Effector memory CD8-positive, alpha-beta T cell (primary cell): Measurements from ENCODE around the gene NDRG3.
A peak's percentile ranks its signal among the peaks of the same experiment; 100 is the strongest.
"Not testable (repeated sequence)": the region's sequence is repeated elsewhere in the genome, so short reads cannot be mapped to it uniquely, and the experiment has no call there.

ENCODE experiments used
- ATAC-seq: fragments of 150-1000 bp; cut with Tn5 transposase; replicated peaks from 2 replicates; pipeline ENCODE4 v1.10.0; 2021; ENCODE audit warnings: mild to moderate bottlenecking, moderate library complexity
- DNase-seq, 3 experiments: peaks; one replicate each; pipeline ENCODE4 v3.0.0; 2021
- H3K27ac Mint-ChIP-seq, 2 donors: one replicate each; pipeline ENCODE4 v1.8.0; 2022; ENCODE audit warnings: mild to moderate bottlenecking in 2 of 2, mixed read lengths in 2 of 2, moderate library complexity in 2 of 2
- H3K27me3 Mint-ChIP-seq, 2 donors: one replicate each; pipeline ENCODE4 v1.8.0; 2022; ENCODE audit warnings: mixed read lengths in 2 of 2
- H3K36me3 Mint-ChIP-seq: one replicate; pipeline ENCODE4 v1.8.0; 2022; ENCODE audit warnings: mild to moderate bottlenecking, moderate library complexity, mixed read lengths; ENCODE audit not compliant: insufficient read depth
- H3K4me1 Mint-ChIP-seq, 2 donors: one replicate each; pipeline ENCODE4 v1.8.0; 2022; ENCODE audit warnings: low read depth in 2 of 2, mixed read lengths in 2 of 2
- H3K4me3 Mint-ChIP-seq, 2 donors: one replicate each; pipeline ENCODE4 v1.8.0; 2022; ENCODE audit warnings: mild to moderate bottlenecking in 2 of 2, mixed read lengths in 2 of 2, moderate library complexity in 2 of 2
- H3K9me3 Mint-ChIP-seq, 2 donors: one replicate each; pipeline ENCODE4 v1.8.0; 2022; ENCODE audit warnings: mixed read lengths in 2 of 2

NDRG3 gene

DNA sequence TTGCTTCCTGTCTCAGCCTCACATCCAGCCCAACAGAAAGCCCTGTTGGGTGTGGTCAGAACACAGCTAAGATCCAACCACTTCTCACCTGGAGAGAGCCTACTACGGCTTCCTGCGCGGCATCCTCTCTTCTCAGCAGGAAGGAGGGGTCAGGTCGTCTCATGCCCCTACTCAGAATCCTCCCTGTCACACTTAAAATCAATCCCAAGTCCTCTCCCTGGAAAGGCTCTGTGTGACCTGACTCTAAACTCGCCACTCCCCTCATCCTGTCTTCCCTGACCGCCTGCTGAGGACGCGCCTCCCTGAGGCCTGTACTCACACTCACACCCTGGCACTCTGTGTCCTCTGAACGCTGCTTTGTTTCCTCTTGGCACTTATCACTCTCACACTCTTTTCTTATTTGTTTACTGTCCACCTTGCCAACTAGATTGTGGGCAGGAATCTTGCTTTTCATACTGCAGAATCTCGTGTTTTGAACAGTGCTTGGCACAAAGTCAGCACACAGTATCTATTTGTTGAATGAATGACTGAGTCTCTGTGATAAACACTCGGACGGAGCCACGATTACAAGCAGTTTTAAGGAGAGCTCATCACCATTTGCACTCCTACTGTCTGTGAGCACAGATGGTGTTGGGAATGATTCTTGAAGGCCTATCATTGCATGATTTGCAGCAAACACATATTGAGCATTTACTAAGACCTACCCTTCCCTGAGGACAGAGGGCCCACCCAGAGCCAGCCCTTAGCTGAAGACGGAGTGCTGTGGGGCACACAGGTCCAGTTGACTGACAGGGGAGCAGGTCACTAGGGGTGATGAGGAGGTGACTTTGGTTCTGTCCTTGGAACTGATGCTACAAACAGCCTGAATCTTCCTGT is 121.6 kb downstream of the NDRG3 start:
- DNase-seq (no peak), ATAC-seq (no peak)
- H3K9me3 Mint-ChIP-seq = no peaks in the 10 kb centered on the region
- H3K27ac Mint-ChIP-seq = peak overlapping the region; percentile 41 to 76
- H3K4me3 Mint-ChIP-seq = no peak overlapping the region
- peaks cover 34 to 51% of the 10 kb centered on the region in 2 donors for H3K4me1 Mint-ChIP-seq
- H3K27me3 Mint-ChIP-seq = no peaks in the 10 kb centered on the region
- H3K36me3 Mint-ChIP-seq = peaks cover 72% of the 10 kb centered on the region

- Mint-ChIP-seq H3K9me3 (no peaks in the 10 kb centered on the region), H3K27me3 (no peaks in the 10 kb centered on the region), H3K4me3 (no peak overlapping the region), H3K36me3 (peaks cover 75% of the 10 kb centered on the region), H3K4me1 (peaks cover 31 to 46% of the 10 kb centered on the region in 2 donors), H3K27ac (peak overlapping the region; percentile 41 to 76)
- no peak for DNase-seq
- ATAC-seq = no peak
These were observed 122.4 kb downstream of the NDRG3 start for GRCh38 chr20:36623444-36623843.

- peak overlapping the region in 1 of 2 donors; percentile 2 for H3K4me3 Mint-ChIP-seq
- H3K27ac Mint-ChIP-seq = peak overlapping the region; percentile 1 to 72
- H3K9me3 Mint-ChIP-seq = no peaks in the 10 kb centered on the region
- peaks cover 68% of the 10 kb centered on the region for H3K36me3 Mint-ChIP-seq
- no peaks in the 10 kb centered on the region for H3K27me3 Mint-ChIP-seq
- H3K4me1 Mint-ChIP-seq = peaks cover 18 to 29% of the 10 kb centered on the region in 2 donors
- ATAC-seq (no peak), DNase-seq (no peak)
These were observed 125.0 kb downstream of the NDRG3 start for GRCh38 chr20:36620917-36621316.

DNA sequence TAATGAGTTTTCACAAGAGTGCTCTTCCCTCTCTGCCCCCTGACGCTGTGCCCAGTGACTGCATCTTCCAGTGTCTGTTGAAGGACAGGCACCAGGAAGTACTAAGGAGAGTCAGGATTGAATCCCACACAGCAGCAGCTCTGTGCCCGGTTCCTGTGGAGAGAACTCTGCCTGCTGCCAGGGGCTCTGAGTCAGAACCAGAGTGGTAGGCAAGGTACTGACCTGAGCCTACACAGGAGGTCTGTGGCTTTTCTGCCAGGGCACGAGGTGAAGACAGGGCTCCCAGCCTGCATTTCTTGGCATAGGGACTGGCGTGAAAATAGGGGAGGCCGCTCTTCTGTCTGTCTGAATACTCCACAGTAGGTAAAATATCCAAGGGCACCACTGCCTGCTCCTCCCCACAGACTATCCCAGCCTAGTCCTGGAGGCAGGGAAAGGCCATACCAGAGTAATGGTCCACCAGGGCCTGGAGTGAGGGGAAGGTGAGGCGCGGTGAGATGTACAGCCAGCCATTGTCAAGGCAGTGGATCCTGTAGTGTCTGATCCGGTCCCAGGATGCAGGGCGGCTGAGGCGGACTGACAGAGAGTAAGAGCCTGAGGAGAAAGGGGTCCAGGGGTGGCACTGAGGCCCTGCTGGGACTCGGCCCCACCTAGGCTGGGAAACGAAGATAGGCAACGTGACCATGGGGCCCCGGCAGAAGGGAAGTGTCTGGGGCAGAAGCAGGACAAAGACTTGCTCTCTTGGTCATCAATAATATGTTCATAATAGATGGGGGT is 130.9 kb downstream of the NDRG3 start:
- no peaks in the 10 kb centered on the region for H3K9me3 Mint-ChIP-seq
- H3K36me3 Mint-ChIP-seq = peaks cover 82% of the 10 kb centered on the region

DNA sequence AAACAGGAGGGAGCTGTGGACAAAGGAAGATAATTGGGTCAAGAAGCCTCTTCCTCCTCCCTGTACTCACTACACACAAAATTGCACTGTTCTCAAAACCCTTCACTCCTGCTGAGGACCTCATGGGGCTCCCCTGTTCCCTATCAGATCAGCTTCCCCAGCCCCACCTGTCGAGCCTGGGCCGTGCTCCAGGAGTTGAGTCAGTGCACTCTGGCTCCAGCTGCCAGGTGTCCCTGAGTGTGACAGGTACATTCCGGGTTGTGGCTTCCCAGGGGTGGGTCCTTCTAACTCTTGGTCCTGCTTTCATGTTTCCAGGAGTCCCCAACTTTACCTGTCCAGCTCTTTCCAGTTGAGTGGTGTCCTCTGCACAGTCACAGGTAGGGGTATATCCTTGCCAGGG is 131.9 kb downstream of the NDRG3 start:
- H3K27ac Mint-ChIP-seq = peak overlapping the region; percentile 49 to 88
- H3K9me3 Mint-ChIP-seq = no peaks in the 10 kb centered on the region
- no peak overlapping the region for H3K4me3 Mint-ChIP-seq
- no peak for ATAC-seq
- peaks cover 86% of the 10 kb centered on the region for H3K36me3 Mint-ChIP-seq
- DNase-seq = no peak
- peaks cover 16 to 18% of the 10 kb centered on the region in 2 donors for H3K4me1 Mint-ChIP-seq
- no peaks in the 10 kb centered on the region for H3K27me3 Mint-ChIP-seq

More for the DNA sequence above, 130.9 kb downstream of the NDRG3 start:
- DNase-seq (no peak), ATAC-seq (no peak)
- Mint-ChIP-seq H3K27ac (peak overlapping the region; percentile 49 to 64), H3K4me3 (no peak overlapping the region), H3K4me1 (peaks cover 16 to 18% of the 10 kb centered on the region in 2 donors), H3K27me3 (no peaks in the 10 kb centered on the region)

DNA sequence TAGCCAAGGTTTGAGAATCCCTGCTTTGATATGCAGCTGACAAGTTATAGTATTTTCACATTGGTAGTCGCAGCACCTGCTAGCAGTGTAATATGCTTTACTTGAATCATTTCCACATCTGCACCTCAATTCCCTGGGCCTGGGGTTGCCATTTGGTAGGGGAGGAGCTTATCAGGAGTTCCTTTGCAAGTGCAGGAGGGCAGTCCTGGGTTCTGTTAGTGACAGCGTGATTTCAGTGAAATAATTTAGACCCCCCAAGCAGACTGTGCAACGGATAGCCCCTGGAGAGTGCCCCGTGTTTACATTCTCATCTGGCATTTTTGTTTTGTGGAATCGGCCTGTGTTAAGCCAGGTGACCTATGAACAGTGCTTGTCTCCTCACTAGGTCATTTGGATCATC is 134.3 kb downstream of the NDRG3 start:
- peak overlapping the region; percentile 65 to 98 for H3K27ac Mint-ChIP-seq
- H3K27me3 Mint-ChIP-seq = no peaks in the 10 kb centered on the region
- ATAC-seq (no peak), DNase-seq (no peak)
- H3K4me1 Mint-ChIP-seq = peaks cover 26 to 27% of the 10 kb centered on the region in 2 donors
- no peaks in the 10 kb centered on the region for H3K9me3 Mint-ChIP-seq
- H3K4me3 Mint-ChIP-seq = no peak overlapping the region
- peaks cover 88% of the 10 kb centered on the region for H3K36me3 Mint-ChIP-seq

GRCh38 chr20:36608388-36608728 is 137.5 kb downstream of the NDRG3 start:
- H3K36me3 Mint-ChIP-seq = peaks cover 84% of the 10 kb centered on the region
- not testable (repeated sequence) for H3K4me3 Mint-ChIP-seq, ATAC-seq, H3K27me3 Mint-ChIP-seq, H3K9me3 Mint-ChIP-seq, DNase-seq
- peaks cover 29 to 31% of the 10 kb centered on the region in 2 donors for H3K4me1 Mint-ChIP-seq
- H3K27ac Mint-ChIP-seq = peak overlapping the region; percentile 83 to 98

- Mint-ChIP-seq H3K27me3 (no peaks in the 10 kb centered on the region), H3K36me3 (peaks cover 78% of the 10 kb centered on the region), H3K9me3 (no peaks in the 10 kb centered on the region), H3K4me1 (peaks cover 23 to 26% of the 10 kb centered on the region in 2 donors), H3K4me3 (peak overlapping the region; percentile 97 to 98), H3K27ac (peak overlapping the region; percentile 98)
- no peak for DNase-seq
- ATAC-seq = no peak
These were observed 138.1 kb downstream of the NDRG3 start for GRCh38 chr20:36607586-36608387.

GRCh38 chr20:36606158-36607066 is 139.5 kb downstream of the NDRG3 start:
- H3K36me3 Mint-ChIP-seq = peaks cover 64% of the 10 kb centered on the region
- no peaks in the 10 kb centered on the region for H3K27me3 Mint-ChIP-seq
- H3K4me1 Mint-ChIP-seq = peaks cover 19 to 22% of the 10 kb centered on the region in 2 donors
- ATAC-seq (no peak), DNase-seq (no peak)
- peak overlapping the region; percentile 97 to 98 for H3K4me3 Mint-ChIP-seq
- peak overlapping the region; percentile 98 for H3K27ac Mint-ChIP-seq
- no peaks in the 10 kb centered on the region for H3K9me3 Mint-ChIP-seq

- peaks cover 19 to 22% of the 10 kb centered on the region in 2 donors for H3K4me1 Mint-ChIP-seq
- ATAC-seq = peak; percentile 81
- H3K4me3 Mint-ChIP-seq = peak within 1 kb of the TSS; percentile 97 to 98
- peaks cover 56% of the 10 kb centered on the region for H3K36me3 Mint-ChIP-seq
- no peaks in the 10 kb centered on the region for H3K9me3 Mint-ChIP-seq
- H3K27ac Mint-ChIP-seq = peak within 1 kb of the TSS; percentile 98
- H3K27me3 Mint-ChIP-seq = no peaks in the 10 kb centered on the region
- DNase-seq = peak; percentile 98 to 99 (median 99)
These were observed 140.3 kb downstream of the NDRG3 start, which contains the start of gene RAB5IF for GRCh38 chr20:36605399-36606157. RAB5IF (plus strand) TSS chr20:36605779; CDS start chr20:36605952, 173 bp downstream.

DNA sequence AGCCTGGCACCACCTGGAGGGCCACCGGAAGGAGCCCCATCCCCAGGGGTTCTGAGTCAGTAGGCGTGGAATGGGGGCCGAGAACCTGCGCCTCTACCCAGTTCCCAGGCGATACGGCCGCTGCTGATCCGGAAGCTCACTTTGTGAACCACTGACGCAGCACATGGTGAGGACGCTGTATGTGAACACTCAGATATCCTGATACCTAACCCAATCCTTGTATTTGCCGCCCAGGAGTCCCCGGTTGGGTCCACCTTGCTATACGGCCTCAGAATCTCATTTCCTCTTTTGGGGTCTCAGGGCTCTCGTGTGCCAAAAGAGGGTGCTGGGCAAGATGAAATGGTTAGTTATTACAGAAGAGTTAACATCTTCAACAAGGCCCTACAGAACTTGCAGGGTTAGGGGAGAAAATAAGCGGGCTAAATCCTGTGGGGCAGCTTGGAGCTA is 140.9 kb downstream of the NDRG3 start:
- peak in 2 of 3 experiments; percentile 37 to 39 for DNase-seq
- peaks cover 19 to 22% of the 10 kb centered on the region in 2 donors for H3K4me1 Mint-ChIP-seq
- ATAC-seq = peak; percentile 37
- peaks cover 50% of the 10 kb centered on the region for H3K36me3 Mint-ChIP-seq
- peak overlapping the region; percentile 98 for H3K27ac Mint-ChIP-seq
- H3K27me3 Mint-ChIP-seq = no peaks in the 10 kb centered on the region
- peak overlapping the region; percentile 97 to 98 for H3K4me3 Mint-ChIP-seq
- H3K9me3 Mint-ChIP-seq = no peaks in the 10 kb centered on the region
